Ishikawa (cell line): ENCODE data around the gene ARL11.
A peak's percentile ranks its signal among the peaks of the same experiment; 100 is the strongest.

ENCODE experiments used
- CEBPB ChIP-seq: IDR thresholded peaks from 2 replicates; pipeline ENCODE4 v1.6.1; 2012
- CREB1 ChIP-seq: IDR thresholded peaks from 2 replicates; pipeline ENCODE4 v1.6.1; 2012; ENCODE audit warnings: low read depth
- EGR1 ChIP-seq: IDR thresholded peaks from 2 replicates; pipeline ENCODE4 v1.6.1; 2012
- EP300 ChIP-seq: IDR thresholded peaks from 2 replicates; pipeline ENCODE4 v1.6.1; 2012; ENCODE audit warnings: borderline replicate concordance
- FOXM1 ChIP-seq: IDR thresholded peaks from 2 replicates; pipeline ENCODE4 v1.6.1; 2012; ENCODE audit warnings: low read depth, borderline replicate concordance
- MAX ChIP-seq: IDR thresholded peaks from 2 replicates; pipeline ENCODE4 v1.6.1; 2012
- NFIC ChIP-seq: IDR thresholded peaks from 2 replicates; pipeline ENCODE4 v1.6.1; 2012
- RAD21 ChIP-seq: IDR thresholded peaks from 2 replicates; pipeline ENCODE4 v1.6.1; 2012; ENCODE audit warnings: low read depth
- REST ChIP-seq: IDR thresholded peaks from 2 replicates; pipeline ENCODE4 v1.6.1; 2012; ENCODE audit warnings: low read depth, mild to moderate bottlenecking
- TAF1 ChIP-seq: IDR thresholded peaks from 2 replicates; pipeline ENCODE4 v1.6.1; 2012; ENCODE audit warnings: low read depth, mild to moderate bottlenecking
- TCF12 ChIP-seq: IDR thresholded peaks from 2 replicates; pipeline ENCODE4 v1.6.1; 2012; ENCODE audit warnings: low read depth
- TEAD4 ChIP-seq: IDR thresholded peaks from 2 replicates; pipeline ENCODE4 v1.6.1; 2012
- YY1 ChIP-seq: IDR thresholded peaks from 2 replicates; pipeline ENCODE4 v1.6.1; 2012; ENCODE audit warnings: low read depth
- ZBTB7A ChIP-seq: IDR thresholded peaks from 2 replicates; pipeline ENCODE4 v1.6.1; 2012; ENCODE audit warnings: low read depth
- TF ChIP-seq, protein P1 (sequence below): IDR thresholded peaks from 2 replicates; pipeline ENCODE4 v1.6.1; 2012

ARL11 gene

DNA sequence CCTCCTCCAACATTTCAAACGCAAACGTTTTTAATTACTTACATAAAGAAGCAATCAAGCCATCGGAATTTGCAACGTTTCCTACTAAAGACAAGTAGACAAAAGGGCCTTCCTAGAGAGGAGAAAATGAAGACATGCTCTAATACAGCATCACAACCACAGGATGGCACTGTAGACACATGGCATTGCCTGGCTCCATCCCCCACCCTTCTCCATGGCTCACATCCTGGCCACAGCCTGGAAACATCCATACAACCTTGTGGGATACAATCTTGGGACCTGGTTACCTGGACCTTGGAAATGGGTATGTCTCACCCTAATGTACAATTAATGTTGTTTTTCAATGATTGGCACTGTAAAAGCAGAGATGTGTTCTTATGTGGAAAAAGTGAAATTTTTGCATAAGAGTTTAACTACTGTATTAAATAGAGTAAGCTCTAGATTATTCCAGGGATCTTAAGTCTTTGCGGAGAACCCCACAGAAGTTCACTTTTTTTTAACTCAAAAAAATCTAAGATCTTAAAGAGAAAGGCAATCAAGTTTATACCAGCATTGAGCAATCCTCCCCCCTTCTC lies 41.5 kb downstream of the ARL11 start:
- no peak for TF ChIP-seq EP300
- TF ChIP-seq RAD21 = peak; percentile 85

DNA sequence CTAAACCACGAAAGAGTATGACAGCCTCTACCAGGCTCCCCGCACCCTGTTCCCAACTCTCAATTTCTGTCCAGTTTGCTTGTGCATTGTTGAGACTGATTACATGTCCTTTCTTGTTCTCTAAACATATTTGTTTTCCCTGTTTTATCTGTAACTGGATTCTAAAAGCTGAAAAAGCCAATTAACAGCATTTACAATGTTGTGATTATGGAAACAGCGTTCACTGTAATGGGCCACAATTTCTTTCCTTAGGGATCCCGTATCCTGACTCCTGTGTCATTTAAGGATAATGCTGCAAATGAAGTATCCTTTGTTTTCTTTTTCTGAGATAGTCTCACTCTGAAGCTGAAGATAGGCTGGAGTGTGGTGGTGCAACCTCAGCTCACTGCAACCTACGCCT lies 42.5 kb downstream of the ARL11 start:
- TF ChIP-seq NFIC = no peak

DNA sequence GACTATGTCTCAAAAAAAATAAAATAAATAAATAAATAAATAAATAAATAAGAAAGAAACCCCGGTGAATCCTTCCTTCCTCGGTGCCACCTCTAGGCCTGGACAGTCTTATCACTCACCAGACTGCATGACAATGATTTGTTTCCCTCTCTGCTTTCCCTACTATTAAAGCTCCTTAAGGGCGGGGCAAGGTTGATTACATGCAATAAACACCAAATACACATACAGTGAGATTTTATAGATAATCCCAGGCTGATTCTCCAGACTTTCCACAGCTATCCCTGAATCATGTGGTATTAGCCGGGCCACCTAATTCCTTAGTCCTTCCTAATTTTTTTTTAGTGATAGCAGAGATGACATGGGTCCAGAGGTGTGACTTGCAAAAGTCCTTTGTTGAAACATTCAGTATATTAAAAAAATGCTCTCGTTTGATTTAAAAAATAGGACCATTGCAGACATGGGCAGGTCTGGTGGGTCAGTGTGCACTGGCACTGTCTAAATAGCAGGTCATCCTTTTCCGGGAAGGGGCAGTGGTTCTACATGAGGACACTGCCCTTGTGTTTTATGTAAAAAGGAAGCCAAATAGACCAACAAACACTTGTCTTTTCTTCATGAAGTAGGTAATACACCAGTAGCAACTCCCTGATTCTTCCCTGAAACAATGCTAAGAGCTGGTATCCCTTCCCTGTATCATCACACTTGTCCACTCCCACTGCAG lies 48.4 kb downstream of the ARL11 start:
- TF ChIP-seq CEBPB = no peak
- no peak for TF ChIP-seq REST
- no peak for TF ChIP-seq TAF1
- TF ChIP-seq FOXM1 = no peak
- no peak for TF ChIP-seq RAD21
- no peak for TF ChIP-seq TEAD4
- TF ChIP-seq EGR1 = no peak
- no peak for TF ChIP-seq ZBTB7A
- no peak for TF ChIP-seq CREB1
- TF ChIP-seq, protein P1, sequence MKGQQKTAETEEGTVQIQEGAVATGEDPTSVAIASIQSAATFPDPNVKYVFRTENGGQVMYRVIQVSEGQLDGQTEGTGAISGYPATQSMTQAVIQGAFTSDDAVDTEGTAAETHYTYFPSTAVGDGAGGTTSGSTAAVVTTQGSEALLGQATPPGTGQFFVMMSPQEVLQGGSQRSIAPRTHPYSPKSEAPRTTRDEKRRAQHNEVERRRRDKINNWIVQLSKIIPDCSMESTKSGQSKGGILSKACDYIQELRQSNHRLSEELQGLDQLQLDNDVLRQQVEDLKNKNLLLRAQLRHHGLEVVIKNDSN = no peak
- TF ChIP-seq EP300 = no peak
- no peak for TF ChIP-seq YY1

- no peak for TF ChIP-seq TCF12
- TF ChIP-seq REST = no peak
- no peak for TF ChIP-seq TAF1
- TF ChIP-seq ZBTB7A = no peak
- no peak for TF ChIP-seq NFIC
- TF ChIP-seq, protein P1 = no peak
- TF ChIP-seq FOXM1 = no peak
- no peak for TF ChIP-seq EP300
- TF ChIP-seq TEAD4 = no peak
Observed at GRCh38 chr13:49678191-49678914, 50.0 kb downstream of the ARL11 start.

- TF ChIP-seq CREB1 (no peak), RAD21 (peak; percentile 27)
Observed at GRCh38 chr13:49679246-49679645, 50.9 kb downstream of the ARL11 start.

DNA sequence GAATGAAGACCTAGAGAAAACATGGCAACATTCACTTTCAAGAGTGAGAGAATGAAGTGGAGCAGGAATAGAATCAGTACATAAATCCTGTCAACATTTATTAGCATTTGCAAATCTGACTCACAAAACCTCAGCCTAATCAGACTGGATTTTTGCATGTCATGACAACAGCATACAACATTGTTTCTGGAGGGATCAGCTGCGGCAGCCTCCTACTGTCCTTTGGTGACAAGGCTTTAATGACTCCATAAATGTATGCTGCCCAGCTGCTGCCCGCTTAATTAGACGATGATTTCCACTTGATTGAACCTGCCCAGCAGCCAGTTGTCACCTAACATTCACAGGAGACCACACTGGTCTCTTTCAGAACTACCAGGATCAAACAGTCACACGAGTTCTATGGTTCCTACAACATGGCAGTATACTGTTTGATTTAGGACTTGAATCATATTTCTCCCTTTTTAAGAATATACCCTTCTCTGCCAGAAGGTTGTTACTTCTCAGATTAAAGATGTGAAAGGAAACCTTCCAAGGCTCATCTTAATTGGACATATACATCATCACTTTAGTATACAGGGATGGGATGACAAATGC lies 53.6 kb downstream of the ARL11 start:
- TF ChIP-seq TCF12 = no peak
- TF ChIP-seq CEBPB = no peak
- no peak for TF ChIP-seq YY1
- TF ChIP-seq REST = no peak
- no peak for TF ChIP-seq FOXM1
- TF ChIP-seq TEAD4 = no peak
- no peak for TF ChIP-seq EP300
- no peak for TF ChIP-seq TAF1
- no peak for TF ChIP-seq MAX
- no peak for TF ChIP-seq EGR1
- no peak for TF ChIP-seq ZBTB7A
- TF ChIP-seq, protein P1 = no peak
- no peak for TF ChIP-seq CREB1
- no peak for TF ChIP-seq RAD21
